ENCODE data around the gene RYR3.

DNA sequence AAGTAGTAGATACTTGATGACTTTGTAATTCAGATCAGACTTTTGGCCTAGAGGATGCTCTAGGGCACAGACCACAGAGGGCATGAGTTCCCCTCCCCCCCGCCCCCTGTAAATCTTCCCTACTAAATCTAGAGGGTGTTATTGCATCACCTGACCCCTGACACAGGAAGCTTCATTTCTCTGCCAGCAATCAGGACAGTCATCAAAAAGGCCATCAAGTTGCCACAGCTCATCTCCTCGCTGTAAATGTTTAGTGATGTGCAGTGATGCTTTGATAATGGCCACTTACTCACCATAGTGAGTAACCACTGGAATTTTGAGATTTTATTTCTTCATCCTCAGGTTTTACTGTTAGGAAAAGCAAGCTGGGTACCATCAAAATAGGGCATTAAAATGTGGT lies 368.3 kb downstream of the RYR3 start:
- TF ChIP-seq, protein P1, sequence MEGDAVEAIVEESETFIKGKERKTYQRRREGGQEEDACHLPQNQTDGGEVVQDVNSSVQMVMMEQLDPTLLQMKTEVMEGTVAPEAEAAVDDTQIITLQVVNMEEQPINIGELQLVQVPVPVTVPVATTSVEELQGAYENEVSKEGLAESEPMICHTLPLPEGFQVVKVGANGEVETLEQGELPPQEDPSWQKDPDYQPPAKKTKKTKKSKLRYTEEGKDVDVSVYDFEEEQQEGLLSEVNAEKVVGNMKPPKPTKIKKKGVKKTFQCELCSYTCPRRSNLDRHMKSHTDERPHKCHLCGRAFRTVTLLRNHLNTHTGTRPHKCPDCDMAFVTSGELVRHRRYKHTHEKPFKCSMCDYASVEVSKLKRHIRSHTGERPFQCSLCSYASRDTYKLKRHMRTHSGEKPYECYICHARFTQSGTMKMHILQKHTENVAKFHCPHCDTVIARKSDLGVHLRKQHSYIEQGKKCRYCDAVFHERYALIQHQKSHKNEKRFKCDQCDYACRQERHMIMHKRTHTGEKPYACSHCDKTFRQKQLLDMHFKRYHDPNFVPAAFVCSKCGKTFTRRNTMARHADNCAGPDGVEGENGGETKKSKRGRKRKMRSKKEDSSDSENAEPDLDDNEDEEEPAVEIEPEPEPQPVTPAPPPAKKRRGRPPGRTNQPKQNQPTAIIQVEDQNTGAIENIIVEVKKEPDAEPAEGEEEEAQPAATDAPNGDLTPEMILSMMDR (conservative IDR thresholded peaks at IDR 0.05; ENCODE audit: low read depth, low read length), result no peak
- no peak for TF ChIP-seq EZH2 (IDR thresholded peaks at IDR 0.05; ENCODE audit: borderline replicate concordance, low read depth, low read length, poor library complexity, severe bottlenecking)

Data from A673 (cell line).